HepG2 (cell line): ENCODE measurements around the gene SRRM4. TPM values are rescaled to one million over a fixed set of nuclear protein-coding genes. Genes with fewer than 3 reads are reported as not detected.

ENCODE experiments used
- ATAC-seq: fragments of 200-7000 bp; cut with Tn5 transposase; 3 replicates; pipeline ENCODE4 v1.9.1; 2020; ENCODE audit warnings: mild to moderate bottlenecking, moderate library complexity
- BruUV-seq: library from RNA; stranded (reverse); fragments of 400-500 nt; replicated peaks from 2 replicates; lab custom pipeline; 2021; lab: Mats Ljungman, UMichigan
- CTCF ChIA-PET: fragments of 300-600 bp; formaldehyde crosslinking; extraction: SDS; loops from one replicate; lab custom pipeline; 2021; ENCODE audit warnings: low total read pairs, inconsistent platforms, low intra/inter-chr PET ratio; lab: Yijun Ruan, JAX
- POLR2A ChIA-PET: fragments of 350-600 bp; sonication (Branson Sonifier 250); formaldehyde crosslinking; loops from one replicate; lab custom pipeline; 2020; ENCODE audit warnings: antibody characterized with exemption, inconsistent platforms; lab: Yijun Ruan, JAX
- DNase-seq: peaks from one replicate; pipeline ENCODE4 v3.0.0-alpha.2; 2015; ENCODE audit warnings: low spot score
- FAIRE-seq: peaks from 3 replicates; lab custom pipeline; 2011; peaks lifted over from hg19 to GRCh38; lab: Jason Lieb, UNC
- H2AFZ ChIP-seq: one replicate; pipeline ENCODE4 v1.6.1; 2011; ENCODE audit warnings: low read length, inconsistent platforms
- H3K27ac ChIP-seq: fragments of 300-600 bp; 3 replicates; pipeline ENCODE4 v1.8.0; 2011; ENCODE audit warnings: mixed run types, mild to moderate bottlenecking, mixed read lengths, low read length, inconsistent platforms; ENCODE audit not compliant: insufficient read depth; ENCODE audit errors: extremely low read length
- H3K27me3 ChIP-seq, 2 experiments: fragments of 200-600 bp in 1 of 2; 2 replicates in 1 of 2; 3 replicates in 1 of 2; pipeline versions ENCODE4 v1.6.0 to v1.8.0; 2011; ENCODE audit warnings: low read length in 2 of 2, mild to moderate bottlenecking in 2 of 2, moderate library complexity in 2 of 2, inconsistent platforms in 1 of 2; ENCODE audit not compliant: insufficient read depth in 2 of 2, control insufficient read depth in 1 of 2
- H3K36me3 ChIP-seq, 2 experiments: fragments of 200-600 bp in 1 of 2; replicated peaks in 1 of 2; 2 replicates in 1 of 2; 3 replicates in 1 of 2; pipeline versions ENCODE4 v1.5.1 to v1.8.0; 2011; ENCODE audit warnings: low read length in 2 of 2, inconsistent platforms in 1 of 2; ENCODE audit not compliant: insufficient read depth in 2 of 2, control insufficient read depth in 1 of 2
- H3K4me1 ChIP-seq: 2 replicates; pipeline ENCODE4 v1.5.1; 2012; ENCODE audit warnings: low read length, inconsistent platforms; ENCODE audit not compliant: insufficient read depth
- H3K4me2 ChIP-seq: 2 replicates; pipeline ENCODE4 v1.6.0; 2011; ENCODE audit warnings: low read depth, low read length, inconsistent platforms
- H3K4me3 ChIP-seq, 3 experiments: fragments of 200-600 bp in 1 of 3; sonication (generic), shearing (Covaris generic) in 1 of 3; replicated peaks in 1 of 3; 2 replicates each; pipeline ENCODE4 v1.5.1; 2011 to 2016; ENCODE audit warnings: low read length in 3 of 3, inconsistent platforms in 2 of 3, low read depth in 2 of 3, mild to moderate bottlenecking in 2 of 3, control low read depth in 1 of 3, mixed read lengths in 1 of 3; ENCODE audit not compliant: insufficient read depth in 1 of 3
- H3K79me2 ChIP-seq: one replicate; pipeline ENCODE4 v1.6.1; 2011; ENCODE audit warnings: low read length, inconsistent platforms; ENCODE audit not compliant: insufficient read depth
- H3K9ac ChIP-seq: 2 replicates; pipeline ENCODE4 v1.6.0; 2011; ENCODE audit warnings: mild to moderate bottlenecking, low read depth, low read length, inconsistent platforms; ENCODE audit not compliant: insufficient read depth
- H3K9me3 ChIP-seq: 2 replicates; pipeline ENCODE4 v1.5.1; 2012; ENCODE audit warnings: mild to moderate bottlenecking, low read length
- H4K20me1 ChIP-seq: 2 replicates; pipeline ENCODE4 v1.6.0; 2011; ENCODE audit warnings: inconsistent platforms, mild to moderate bottlenecking, low read length, moderate library complexity; ENCODE audit not compliant: insufficient read depth
- KAT8 ChIP-seq: IDR thresholded peaks from 2 replicates; pipeline ENCODE4 v1.6.1; 2016; ENCODE audit warnings: missing genetic modification reagents, missing compliant biosample characterization
- MIER2 ChIP-seq: IDR thresholded peaks from 2 replicates; pipeline ENCODE4 v1.6.1; 2016; ENCODE audit warnings: missing biosample characterization, missing genetic modification reagents
- RFX1 ChIP-seq: fragments of 450-650 bp; IDR thresholded peaks from 2 replicates; pipeline ENCODE4 v1.6.1; 2017
- SCMH1 ChIP-seq: sonication (generic); formaldehyde crosslinking; IDR thresholded peaks from 2 replicates; pipeline ENCODE4 v1.9.0; 2021; ENCODE audit warnings: missing genetic modification reagents, mild to moderate bottlenecking, borderline replicate concordance
- SIN3B ChIP-seq: fragments of 150-350 bp; IDR thresholded peaks from 2 replicates; pipeline ENCODE4 v1.6.1; 2014; ENCODE audit warnings: low read length
- SNAPC2 ChIP-seq: sonication (generic); formaldehyde crosslinking; IDR thresholded peaks from 2 replicates; pipeline ENCODE4 v1.8.1; 2022; ENCODE audit warnings: mild to moderate bottlenecking, missing genetic modification reagents
- ZNF543 ChIP-seq: sonication (generic); formaldehyde crosslinking; IDR thresholded peaks from 2 replicates; pipeline ENCODE4 v1.4.0; 2020; ENCODE audit warnings: mild to moderate bottlenecking, missing genetic modification reagents
- ZNF562 ChIP-seq: sonication (generic); formaldehyde crosslinking; IDR thresholded peaks from 2 replicates; pipeline ENCODE4 v1.8.0; 2022; ENCODE audit warnings: missing genetic modification reagents, borderline replicate concordance
- WGBS: methylation state at CpG from one replicate; pipeline ENCODE4 v1.1.6; 2017; ENCODE audit warnings: low lambda C conversion rate; 5-methylcytosine and 5-hydroxymethylcytosine counted together
- in situ Hi-C: cut with HindIII; loops from 2 replicates; pipeline ENCODE4 v1.10.0; 2017; ENCODE audit warnings: low pct_unique_long_range_greater_than_20kb; ENCODE audit not compliant: extremely low pct_ligation_motif_present
- intact Hi-C: fragments of 100-400 bp; cut with micrococcal nuclease; formaldehyde crosslinking; loops from one replicate; pipeline ENCODE4 v1.10.0; 2022; ENCODE audit not compliant: unreplicated experiment
- polyA plus RNA-seq, 8 experiments: library from polyadenylated mRNA; depleted of rRNA in 3 of 8; stranded (reverse) in 7 of 8; unstranded in 1 of 8; fragments of >200 nt; fragmentation: Illumina TruSeq in 4 of 8; extraction: Trizol in 4 of 8; gene quantifications; 2 replicates each; pipeline versions ENCODE4 v1.2.1 to v1.2.3, GENCODE V29; 2011 to 2016; ENCODE audit warnings: low read depth in 4 of 8, missing spikeins in 1 of 8, mixed read lengths in 1 of 8; ENCODE audit not compliant: insufficient read depth in 1 of 8
- total RNA-seq, 5 experiments: library from RNA; depleted of rRNA; stranded (reverse); fragments of >200 nt; fragmentation: Illumina TruSeq; extraction: Trizol; gene quantifications; 2 replicates each; pipeline ENCODE4 v1.2.3, GENCODE V29; 2016; ENCODE audit warnings: low read depth in 1 of 5
- TF ChIP-seq, protein P1 (sequence below): sonication (generic); formaldehyde crosslinking; IDR thresholded peaks from 2 replicates; pipeline ENCODE4 v1.4.0; 2020; ENCODE audit warnings: missing genetic modification reagents
- TF ChIP-seq, protein P2 (sequence below): sonication (generic); formaldehyde crosslinking; IDR thresholded peaks from 2 replicates; pipeline ENCODE4 v1.8.0; 2022; ENCODE audit warnings: mild to moderate bottlenecking, missing genetic modification reagents; ENCODE audit not compliant: insufficient replicate concordance
- TF ChIP-seq, protein P3 (sequence below): sonication (generic); formaldehyde crosslinking; IDR thresholded peaks from 2 replicates; pipeline ENCODE4 v1.4.0; 2020; ENCODE audit warnings: mild to moderate bottlenecking, missing genetic modification reagents

SRRM4 gene
- total and polyA plus RNA-seq, 2 of the 13 experiments (the other 11 are each of a cell fraction or from before 2014, with no cell fraction given): not detected

DNA sequence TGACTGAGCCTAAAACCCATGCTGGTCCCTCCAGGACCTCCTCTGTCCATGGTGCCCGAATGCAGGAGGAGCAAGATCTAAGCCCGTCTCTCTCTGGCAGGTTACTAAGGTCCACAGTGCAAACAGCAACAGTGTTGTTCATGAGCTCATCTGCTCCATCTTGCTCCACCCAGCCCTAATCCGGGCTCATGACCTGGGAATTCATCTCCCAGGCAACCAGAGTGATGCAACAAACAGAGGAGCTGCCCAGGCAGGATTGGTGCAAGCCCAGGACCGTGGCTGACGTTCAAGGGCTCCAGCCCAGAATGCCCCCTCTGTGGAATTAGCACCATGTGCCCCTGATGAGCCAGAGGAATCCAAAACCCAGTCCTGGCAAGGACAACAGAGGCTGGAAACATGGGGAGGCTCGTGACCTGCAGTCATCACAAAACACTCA lies 227.3 kb downstream of the SRRM4 start (continued):
- TF ChIP-seq, protein P1, sequence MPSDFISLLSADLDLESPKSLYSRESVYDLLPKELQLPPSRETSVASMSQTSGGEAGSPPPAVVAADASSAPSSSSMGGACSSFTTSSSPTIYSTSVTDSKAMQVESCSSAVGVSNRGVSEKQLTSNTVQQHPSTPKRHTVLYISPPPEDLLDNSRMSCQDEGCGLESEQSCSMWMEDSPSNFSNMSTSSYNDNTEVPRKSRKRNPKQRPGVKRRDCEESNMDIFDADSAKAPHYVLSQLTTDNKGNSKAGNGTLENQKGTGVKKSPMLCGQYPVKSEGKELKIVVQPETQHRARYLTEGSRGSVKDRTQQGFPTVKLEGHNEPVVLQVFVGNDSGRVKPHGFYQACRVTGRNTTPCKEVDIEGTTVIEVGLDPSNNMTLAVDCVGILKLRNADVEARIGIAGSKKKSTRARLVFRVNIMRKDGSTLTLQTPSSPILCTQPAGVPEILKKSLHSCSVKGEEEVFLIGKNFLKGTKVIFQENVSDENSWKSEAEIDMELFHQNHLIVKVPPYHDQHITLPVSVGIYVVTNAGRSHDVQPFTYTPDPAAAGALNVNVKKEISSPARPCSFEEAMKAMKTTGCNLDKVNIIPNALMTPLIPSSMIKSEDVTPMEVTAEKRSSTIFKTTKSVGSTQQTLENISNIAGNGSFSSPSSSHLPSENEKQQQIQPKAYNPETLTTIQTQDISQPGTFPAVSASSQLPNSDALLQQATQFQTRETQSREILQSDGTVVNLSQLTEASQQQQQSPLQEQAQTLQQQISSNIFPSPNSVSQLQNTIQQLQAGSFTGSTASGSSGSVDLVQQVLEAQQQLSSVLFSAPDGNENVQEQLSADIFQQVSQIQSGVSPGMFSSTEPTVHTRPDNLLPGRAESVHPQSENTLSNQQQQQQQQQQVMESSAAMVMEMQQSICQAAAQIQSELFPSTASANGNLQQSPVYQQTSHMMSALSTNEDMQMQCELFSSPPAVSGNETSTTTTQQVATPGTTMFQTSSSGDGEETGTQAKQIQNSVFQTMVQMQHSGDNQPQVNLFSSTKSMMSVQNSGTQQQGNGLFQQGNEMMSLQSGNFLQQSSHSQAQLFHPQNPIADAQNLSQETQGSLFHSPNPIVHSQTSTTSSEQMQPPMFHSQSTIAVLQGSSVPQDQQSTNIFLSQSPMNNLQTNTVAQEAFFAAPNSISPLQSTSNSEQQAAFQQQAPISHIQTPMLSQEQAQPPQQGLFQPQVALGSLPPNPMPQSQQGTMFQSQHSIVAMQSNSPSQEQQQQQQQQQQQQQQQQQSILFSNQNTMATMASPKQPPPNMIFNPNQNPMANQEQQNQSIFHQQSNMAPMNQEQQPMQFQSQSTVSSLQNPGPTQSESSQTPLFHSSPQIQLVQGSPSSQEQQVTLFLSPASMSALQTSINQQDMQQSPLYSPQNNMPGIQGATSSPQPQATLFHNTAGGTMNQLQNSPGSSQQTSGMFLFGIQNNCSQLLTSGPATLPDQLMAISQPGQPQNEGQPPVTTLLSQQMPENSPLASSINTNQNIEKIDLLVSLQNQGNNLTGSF (CRISPR knock-in tag): no peak
- TF ChIP-seq MIER2 (0 out of 2 replicates have a peak, but pooled peaks have one; percentile 20), RFX1 (peak; percentile 27; the same call in 1 of the 2 replicates)

DNA sequence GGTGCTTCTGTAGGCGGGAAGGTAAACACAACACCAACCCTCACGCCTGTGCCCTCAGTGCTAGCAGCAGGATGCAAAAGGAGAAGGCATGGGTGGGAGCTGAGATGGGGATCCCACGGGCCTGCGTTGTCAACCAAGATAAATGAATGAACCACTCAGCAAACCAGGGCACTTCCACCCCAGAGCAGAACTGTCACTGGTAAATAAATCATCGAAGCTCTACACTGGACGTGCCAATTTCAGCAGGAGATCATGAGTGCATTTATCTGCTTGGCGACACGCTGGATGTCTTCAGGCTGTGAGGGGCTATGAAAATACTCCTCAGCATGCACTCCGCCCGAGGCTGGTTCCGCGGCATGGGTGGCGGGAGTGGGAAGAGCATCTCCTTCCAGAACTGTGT lies 230.5 kb downstream of the SRRM4 start:
- no peaks in the 10 kb centered on the region for H3K4me1 ChIP-seq
- CTCF ChIA-PET: no interaction called here
- ATAC-seq (no peak), FAIRE-seq (no peak), DNase-seq (no peak)
- BruUV-seq: no TSS peak
- H3K4me2 ChIP-seq: no peak overlapping the region
- no peak overlapping the region for H3K27ac ChIP-seq
- H3K27me3 ChIP-seq: no peaks in the 10 kb centered on the region; a peak in 1 of 5 replicates
- in situ Hi-C loops: no loop called here
- POLR2A ChIA-PET: no interaction called here
- no peak overlapping the region for H2AFZ ChIP-seq
- no peak overlapping the region for H3K4me3 ChIP-seq
- H3K36me3 ChIP-seq: no peaks in the 10 kb centered on the region
- no peak overlapping the region for H3K9ac ChIP-seq
- H4K20me1 ChIP-seq: no peaks in the 10 kb centered on the region
- WGBS: 26% methylated on average over 5 of the region's 13 CpGs
- no peaks in the 10 kb centered on the region for H3K9me3 ChIP-seq
- H3K79me2 ChIP-seq: no peaks in the 10 kb centered on the region
- intact Hi-C loops: no loop called here
- TF ChIP-seq ZNF543 (no peak), ZNF562 (CRISPR knock-in tag) (no peak), KAT8 (CRISPR knock-in tag) (no peak), SNAPC2 (no peak), SCMH1 (no peak), SIN3B (no peak)
- TF ChIP-seq, protein P2, sequence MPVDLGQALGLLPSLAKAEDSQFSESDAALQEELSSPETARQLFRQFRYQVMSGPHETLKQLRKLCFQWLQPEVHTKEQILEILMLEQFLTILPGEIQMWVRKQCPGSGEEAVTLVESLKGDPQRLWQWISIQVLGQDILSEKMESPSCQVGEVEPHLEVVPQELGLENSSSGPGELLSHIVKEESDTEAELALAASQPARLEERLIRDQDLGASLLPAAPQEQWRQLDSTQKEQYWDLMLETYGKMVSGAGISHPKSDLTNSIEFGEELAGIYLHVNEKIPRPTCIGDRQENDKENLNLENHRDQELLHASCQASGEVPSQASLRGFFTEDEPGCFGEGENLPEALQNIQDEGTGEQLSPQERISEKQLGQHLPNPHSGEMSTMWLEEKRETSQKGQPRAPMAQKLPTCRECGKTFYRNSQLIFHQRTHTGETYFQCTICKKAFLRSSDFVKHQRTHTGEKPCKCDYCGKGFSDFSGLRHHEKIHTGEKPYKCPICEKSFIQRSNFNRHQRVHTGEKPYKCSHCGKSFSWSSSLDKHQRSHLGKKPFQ (CRISPR knock-in tag): no peak
- TF ChIP-seq, protein P3, sequence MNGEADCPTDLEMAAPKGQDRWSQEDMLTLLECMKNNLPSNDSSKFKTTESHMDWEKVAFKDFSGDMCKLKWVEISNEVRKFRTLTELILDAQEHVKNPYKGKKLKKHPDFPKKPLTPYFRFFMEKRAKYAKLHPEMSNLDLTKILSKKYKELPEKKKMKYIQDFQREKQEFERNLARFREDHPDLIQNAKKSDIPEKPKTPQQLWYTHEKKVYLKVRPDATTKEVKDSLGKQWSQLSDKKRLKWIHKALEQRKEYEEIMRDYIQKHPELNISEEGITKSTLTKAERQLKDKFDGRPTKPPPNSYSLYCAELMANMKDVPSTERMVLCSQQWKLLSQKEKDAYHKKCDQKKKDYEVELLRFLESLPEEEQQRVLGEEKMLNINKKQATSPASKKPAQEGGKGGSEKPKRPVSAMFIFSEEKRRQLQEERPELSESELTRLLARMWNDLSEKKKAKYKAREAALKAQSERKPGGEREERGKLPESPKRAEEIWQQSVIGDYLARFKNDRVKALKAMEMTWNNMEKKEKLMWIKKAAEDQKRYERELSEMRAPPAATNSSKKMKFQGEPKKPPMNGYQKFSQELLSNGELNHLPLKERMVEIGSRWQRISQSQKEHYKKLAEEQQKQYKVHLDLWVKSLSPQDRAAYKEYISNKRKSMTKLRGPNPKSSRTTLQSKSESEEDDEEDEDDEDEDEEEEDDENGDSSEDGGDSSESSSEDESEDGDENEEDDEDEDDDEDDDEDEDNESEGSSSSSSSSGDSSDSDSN (CRISPR knock-in tag): no peak
